K562 (cell line): ENCODE measurements around the gene ECSIT. TPM values are rescaled to one million over a fixed set of nuclear protein-coding genes. Genes with fewer than 3 reads are reported as not detected.

ENCODE experiments used
- ADNP ChIP-seq: fragments of 200-800 bp; sonication (Bioruptor generic); IDR thresholded peaks from 2 replicates; pipeline ENCODE4 v1.6.1; 2016; ENCODE audit warnings: missing genetic modification characterization, missing compliant biosample characterization
- DACH1 ChIP-seq: fragments of 450-650 bp; IDR thresholded peaks from 2 replicates; pipeline ENCODE4 v1.6.1; 2018; ENCODE audit not compliant: partially characterized antibody
- MCM3 ChIP-seq: fragments of 450-650 bp; IDR thresholded peaks from 2 replicates; pipeline ENCODE4 v1.6.1; 2016
- MTA1 ChIP-seq: fragments of 450-650 bp; IDR thresholded peaks from 2 replicates; pipeline ENCODE4 v1.6.1; 2017; ENCODE audit warnings: borderline replicate concordance
- MTA2 ChIP-seq: fragments of 450-650 bp; IDR thresholded peaks from 2 replicates; pipeline ENCODE4 v1.6.1; 2016; ENCODE audit warnings: low read depth
- ZNF764 ChIP-seq: fragments of 250-450 bp; sonication (Bioruptor Pico); IDR thresholded peaks from 2 replicates; pipeline ENCODE4 v1.4.0; 2020; ENCODE audit warnings: low read depth, mild to moderate bottlenecking, moderate library complexity
- polyA plus RNA-seq, 8 experiments: library from polyadenylated mRNA; depleted of rRNA in 4 of 8; stranded (reverse) in 5 of 8; unstranded in 3 of 8; fragments of >200 nt; fragmentation: Nextera tagmentation in 2 of 8; fragmentation: Illumina TruSeq in 1 of 8; extraction: Ambion mirVana in 2 of 8; extraction: Trizol in 1 of 8; gene quantifications; 2 replicates each; pipeline versions ENCODE4 v1.2.1 to v1.2.3, GENCODE V29; 2011 to 2014; ENCODE audit warnings: inconsistent platforms in 1 of 8, missing spikeins in 1 of 8
- total RNA-seq, 7 experiments: library from RNA; depleted of rRNA in 6 of 7; stranded (reverse); fragments of >200 nt in 6 of 7; fragmentation: Illumina TruSeq in 2 of 7; extraction: Trizol in 2 of 7; gene quantifications; 2 replicates each; pipeline versions ENCODE4 v1.2.1 to v1.2.3, GENCODE V29; 2011 to 2021; ENCODE audit warnings: low replicate concordance in 1 of 7
- TF ChIP-seq, protein P1 (sequence below): sonication (generic); formaldehyde crosslinking; IDR thresholded peaks from 2 replicates; pipeline ENCODE4 v1.8.0; 2022; ENCODE audit warnings: mild to moderate bottlenecking, missing genetic modification reagents
- TF ChIP-seq, protein P2 (sequence below): fragments of 450-650 bp; conservative IDR thresholded peaks from 2 replicates; pipeline ENCODE4 v1.6.1; 2016; ENCODE audit warnings: missing genetic modification characterization, low read depth, mild to moderate bottlenecking, missing compliant biosample characterization, moderate library complexity
- TF ChIP-seq, protein P3 (sequence below): sonication (generic); formaldehyde crosslinking; IDR thresholded peaks from 2 replicates; pipeline ENCODE4 v1.8.0; 2022; ENCODE audit warnings: missing genetic modification reagents, mild to moderate bottlenecking, moderate library complexity, borderline replicate concordance
- TF ChIP-seq, protein P4 (sequence below): fragments of 450-650 bp; IDR thresholded peaks from 2 replicates; pipeline ENCODE4 v1.6.1; 2017; ENCODE audit warnings: antibody characterized with exemption, mild to moderate bottlenecking
- TF ChIP-seq, protein P5 (sequence below): fragments of 450-650 bp; formaldehyde crosslinking; IDR thresholded peaks from 2 replicates; pipeline ENCODE4 v1.4.0; 2020; ENCODE audit warnings: mild to moderate bottlenecking, moderate library complexity
- TF ChIP-seq, protein P6 (sequence below): fragments of 250-450 bp; sonication (Bioruptor Pico); IDR thresholded peaks from 2 replicates; pipeline ENCODE4 v1.5.0; 2020; ENCODE audit warnings: mild to moderate bottlenecking

Gene ECSIT
- total and polyA plus RNA-seq, 9 of the 15 experiments (the other 6 are each of a cell fraction or from before 2014, with no cell fraction given), result 1.1 to 82.5 (median 43.9) TPM

DNA sequence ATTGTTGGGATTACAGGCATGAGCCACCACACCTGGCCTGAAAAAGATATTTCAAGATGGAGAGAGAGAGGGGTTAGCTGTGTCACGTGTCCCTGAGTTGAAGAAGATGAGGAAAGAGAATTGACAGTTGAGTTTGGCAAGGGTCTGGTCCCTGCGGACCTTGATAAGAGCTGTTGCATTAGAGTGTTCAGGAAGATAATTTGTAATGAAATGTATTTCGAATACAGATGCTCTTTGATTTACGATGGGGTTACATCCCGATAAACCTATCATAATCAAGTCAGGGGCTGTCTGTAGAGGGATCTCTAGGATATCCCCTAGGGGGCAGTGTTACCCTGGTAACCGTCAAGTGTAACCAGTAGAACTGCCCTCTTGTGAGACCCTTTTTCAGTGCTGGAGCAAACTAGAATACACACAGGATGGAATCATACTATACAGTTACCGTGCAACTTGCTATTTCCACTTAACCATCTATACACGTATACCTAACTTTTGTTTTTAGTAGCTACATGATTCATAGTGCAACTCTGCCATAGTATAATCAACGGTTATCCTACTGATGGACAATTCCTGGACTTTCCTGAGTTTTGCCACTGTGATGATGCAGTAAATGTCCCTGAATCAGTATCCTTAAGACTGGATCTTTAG is 31.6 kb upstream of the ECSIT start (continued):
- TF ChIP-seq, protein P1, sequence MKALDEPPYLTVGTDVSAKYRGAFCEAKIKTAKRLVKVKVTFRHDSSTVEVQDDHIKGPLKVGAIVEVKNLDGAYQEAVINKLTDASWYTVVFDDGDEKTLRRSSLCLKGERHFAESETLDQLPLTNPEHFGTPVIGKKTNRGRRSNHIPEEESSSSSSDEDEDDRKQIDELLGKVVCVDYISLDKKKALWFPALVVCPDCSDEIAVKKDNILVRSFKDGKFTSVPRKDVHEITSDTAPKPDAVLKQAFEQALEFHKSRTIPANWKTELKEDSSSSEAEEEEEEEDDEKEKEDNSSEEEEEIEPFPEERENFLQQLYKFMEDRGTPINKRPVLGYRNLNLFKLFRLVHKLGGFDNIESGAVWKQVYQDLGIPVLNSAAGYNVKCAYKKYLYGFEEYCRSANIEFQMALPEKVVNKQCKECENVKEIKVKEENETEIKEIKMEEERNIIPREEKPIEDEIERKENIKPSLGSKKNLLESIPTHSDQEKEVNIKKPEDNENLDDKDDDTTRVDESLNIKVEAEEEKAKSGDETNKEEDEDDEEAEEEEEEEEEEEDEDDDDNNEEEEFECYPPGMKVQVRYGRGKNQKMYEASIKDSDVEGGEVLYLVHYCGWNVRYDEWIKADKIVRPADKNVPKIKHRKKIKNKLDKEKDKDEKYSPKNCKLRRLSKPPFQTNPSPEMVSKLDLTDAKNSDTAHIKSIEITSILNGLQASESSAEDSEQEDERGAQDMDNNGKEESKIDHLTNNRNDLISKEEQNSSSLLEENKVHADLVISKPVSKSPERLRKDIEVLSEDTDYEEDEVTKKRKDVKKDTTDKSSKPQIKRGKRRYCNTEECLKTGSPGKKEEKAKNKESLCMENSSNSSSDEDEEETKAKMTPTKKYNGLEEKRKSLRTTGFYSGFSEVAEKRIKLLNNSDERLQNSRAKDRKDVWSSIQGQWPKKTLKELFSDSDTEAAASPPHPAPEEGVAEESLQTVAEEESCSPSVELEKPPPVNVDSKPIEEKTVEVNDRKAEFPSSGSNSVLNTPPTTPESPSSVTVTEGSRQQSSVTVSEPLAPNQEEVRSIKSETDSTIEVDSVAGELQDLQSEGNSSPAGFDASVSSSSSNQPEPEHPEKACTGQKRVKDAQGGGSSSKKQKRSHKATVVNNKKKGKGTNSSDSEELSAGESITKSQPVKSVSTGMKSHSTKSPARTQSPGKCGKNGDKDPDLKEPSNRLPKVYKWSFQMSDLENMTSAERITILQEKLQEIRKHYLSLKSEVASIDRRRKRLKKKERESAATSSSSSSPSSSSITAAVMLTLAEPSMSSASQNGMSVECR (CRISPR knock-in tag), result peak; percentile 37; the same call in 1 of the 2 replicates
- TF ChIP-seq ADNP (peak; percentile 97), ZNF764 (CRISPR knock-in tag) (no peak), MTA2 (peak; percentile 88), DACH1 (no peak), MCM3 (no peak), MTA1 (peak; percentile 36; the same call in 1 of the 2 replicates)
- TF ChIP-seq, protein P2, sequence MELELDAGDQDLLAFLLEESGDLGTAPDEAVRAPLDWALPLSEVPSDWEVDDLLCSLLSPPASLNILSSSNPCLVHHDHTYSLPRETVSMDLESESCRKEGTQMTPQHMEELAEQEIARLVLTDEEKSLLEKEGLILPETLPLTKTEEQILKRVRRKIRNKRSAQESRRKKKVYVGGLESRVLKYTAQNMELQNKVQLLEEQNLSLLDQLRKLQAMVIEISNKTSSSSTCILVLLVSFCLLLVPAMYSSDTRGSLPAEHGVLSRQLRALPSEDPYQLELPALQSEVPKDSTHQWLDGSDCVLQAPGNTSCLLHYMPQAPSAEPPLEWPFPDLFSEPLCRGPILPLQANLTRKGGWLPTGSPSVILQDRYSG (tag), result no peak; the same call in none of the 2 replicates
- TF ChIP-seq, protein P3, sequence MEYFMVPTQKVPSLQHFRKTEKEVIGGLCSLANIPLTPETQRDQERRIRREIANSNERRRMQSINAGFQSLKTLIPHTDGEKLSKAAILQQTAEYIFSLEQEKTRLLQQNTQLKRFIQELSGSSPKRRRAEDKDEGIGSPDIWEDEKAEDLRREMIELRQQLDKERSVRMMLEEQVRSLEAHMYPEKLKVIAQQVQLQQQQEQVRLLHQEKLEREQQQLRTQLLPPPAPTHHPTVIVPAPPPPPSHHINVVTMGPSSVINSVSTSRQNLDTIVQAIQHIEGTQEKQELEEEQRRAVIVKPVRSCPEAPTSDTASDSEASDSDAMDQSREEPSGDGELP, result 0 out of 2 replicates have a peak, but pooled peaks have one; percentile 43
- TF ChIP-seq, protein P4, sequence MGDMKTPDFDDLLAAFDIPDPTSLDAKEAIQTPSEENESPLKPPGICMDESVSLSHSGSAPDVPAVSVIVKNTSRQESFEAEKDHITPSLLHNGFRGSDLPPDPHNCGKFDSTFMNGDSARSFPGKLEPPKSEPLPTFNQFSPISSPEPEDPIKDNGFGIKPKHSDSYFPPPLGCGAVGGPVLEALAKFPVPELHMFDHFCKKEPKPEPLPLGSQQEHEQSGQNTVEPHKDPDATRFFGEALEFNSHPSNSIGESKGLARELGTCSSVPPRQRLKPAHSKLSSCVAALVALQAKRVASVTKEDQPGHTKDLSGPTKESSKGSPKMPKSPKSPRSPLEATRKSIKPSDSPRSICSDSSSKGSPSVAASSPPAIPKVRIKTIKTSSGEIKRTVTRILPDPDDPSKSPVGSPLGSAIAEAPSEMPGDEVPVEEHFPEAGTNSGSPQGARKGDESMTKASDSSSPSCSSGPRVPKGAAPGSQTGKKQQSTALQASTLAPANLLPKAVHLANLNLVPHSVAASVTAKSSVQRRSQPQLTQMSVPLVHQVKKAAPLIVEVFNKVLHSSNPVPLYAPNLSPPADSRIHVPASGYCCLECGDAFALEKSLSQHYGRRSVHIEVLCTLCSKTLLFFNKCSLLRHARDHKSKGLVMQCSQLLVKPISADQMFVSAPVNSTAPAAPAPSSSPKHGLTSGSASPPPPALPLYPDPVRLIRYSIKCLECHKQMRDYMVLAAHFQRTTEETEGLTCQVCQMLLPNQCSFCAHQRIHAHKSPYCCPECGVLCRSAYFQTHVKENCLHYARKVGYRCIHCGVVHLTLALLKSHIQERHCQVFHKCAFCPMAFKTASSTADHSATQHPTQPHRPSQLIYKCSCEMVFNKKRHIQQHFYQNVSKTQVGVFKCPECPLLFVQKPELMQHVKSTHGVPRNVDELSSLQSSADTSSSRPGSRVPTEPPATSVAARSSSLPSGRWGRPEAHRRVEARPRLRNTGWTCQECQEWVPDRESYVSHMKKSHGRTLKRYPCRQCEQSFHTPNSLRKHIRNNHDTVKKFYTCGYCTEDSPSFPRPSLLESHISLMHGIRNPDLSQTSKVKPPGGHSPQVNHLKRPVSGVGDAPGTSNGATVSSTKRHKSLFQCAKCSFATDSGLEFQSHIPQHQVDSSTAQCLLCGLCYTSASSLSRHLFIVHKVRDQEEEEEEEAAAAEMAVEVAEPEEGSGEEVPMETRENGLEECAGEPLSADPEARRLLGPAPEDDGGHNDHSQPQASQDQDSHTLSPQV, result peak; percentile 84
- TF ChIP-seq, protein P5, sequence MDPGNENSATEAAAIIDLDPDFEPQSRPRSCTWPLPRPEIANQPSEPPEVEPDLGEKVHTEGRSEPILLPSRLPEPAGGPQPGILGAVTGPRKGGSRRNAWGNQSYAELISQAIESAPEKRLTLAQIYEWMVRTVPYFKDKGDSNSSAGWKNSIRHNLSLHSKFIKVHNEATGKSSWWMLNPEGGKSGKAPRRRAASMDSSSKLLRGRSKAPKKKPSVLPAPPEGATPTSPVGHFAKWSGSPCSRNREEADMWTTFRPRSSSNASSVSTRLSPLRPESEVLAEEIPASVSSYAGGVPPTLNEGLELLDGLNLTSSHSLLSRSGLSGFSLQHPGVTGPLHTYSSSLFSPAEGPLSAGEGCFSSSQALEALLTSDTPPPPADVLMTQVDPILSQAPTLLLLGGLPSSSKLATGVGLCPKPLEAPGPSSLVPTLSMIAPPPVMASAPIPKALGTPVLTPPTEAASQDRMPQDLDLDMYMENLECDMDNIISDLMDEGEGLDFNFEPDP (CRISPR knock-in tag), result no peak
- TF ChIP-seq, protein P6, sequence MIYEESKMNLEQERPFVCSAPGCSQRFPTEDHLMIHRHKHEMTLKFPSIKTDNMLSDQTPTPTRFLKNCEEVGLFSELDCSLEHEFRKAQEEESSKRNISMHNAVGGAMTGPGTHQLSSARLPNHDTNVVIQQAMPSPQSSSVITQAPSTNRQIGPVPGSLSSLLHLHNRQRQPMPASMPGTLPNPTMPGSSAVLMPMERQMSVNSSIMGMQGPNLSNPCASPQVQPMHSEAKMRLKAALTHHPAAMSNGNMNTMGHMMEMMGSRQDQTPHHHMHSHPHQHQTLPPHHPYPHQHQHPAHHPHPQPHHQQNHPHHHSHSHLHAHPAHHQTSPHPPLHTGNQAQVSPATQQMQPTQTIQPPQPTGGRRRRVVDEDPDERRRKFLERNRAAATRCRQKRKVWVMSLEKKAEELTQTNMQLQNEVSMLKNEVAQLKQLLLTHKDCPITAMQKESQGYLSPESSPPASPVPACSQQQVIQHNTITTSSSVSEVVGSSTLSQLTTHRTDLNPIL (CRISPR knock-in tag), result no peak
